GM12873 (cell line): Measurements from ENCODE around the gene MBIP.

Experiments
- TF ChIP-seq, protein P1 (sequence below): IDR thresholded peaks from 2 replicates; pipeline ENCODE4 v1.5.1; 2012; ENCODE audit warnings: low read depth, mild to moderate bottlenecking, moderate library complexity, low read length, control low read depth; ENCODE audit not compliant: insufficient read depth; ENCODE audit errors: missing control alignments

MBIP gene

GRCh38 chr14:36289954-36290353 is 30.5 kb downstream of the MBIP start:
- TF ChIP-seq, protein P1, sequence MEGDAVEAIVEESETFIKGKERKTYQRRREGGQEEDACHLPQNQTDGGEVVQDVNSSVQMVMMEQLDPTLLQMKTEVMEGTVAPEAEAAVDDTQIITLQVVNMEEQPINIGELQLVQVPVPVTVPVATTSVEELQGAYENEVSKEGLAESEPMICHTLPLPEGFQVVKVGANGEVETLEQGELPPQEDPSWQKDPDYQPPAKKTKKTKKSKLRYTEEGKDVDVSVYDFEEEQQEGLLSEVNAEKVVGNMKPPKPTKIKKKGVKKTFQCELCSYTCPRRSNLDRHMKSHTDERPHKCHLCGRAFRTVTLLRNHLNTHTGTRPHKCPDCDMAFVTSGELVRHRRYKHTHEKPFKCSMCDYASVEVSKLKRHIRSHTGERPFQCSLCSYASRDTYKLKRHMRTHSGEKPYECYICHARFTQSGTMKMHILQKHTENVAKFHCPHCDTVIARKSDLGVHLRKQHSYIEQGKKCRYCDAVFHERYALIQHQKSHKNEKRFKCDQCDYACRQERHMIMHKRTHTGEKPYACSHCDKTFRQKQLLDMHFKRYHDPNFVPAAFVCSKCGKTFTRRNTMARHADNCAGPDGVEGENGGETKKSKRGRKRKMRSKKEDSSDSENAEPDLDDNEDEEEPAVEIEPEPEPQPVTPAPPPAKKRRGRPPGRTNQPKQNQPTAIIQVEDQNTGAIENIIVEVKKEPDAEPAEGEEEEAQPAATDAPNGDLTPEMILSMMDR = no peak

DNA sequence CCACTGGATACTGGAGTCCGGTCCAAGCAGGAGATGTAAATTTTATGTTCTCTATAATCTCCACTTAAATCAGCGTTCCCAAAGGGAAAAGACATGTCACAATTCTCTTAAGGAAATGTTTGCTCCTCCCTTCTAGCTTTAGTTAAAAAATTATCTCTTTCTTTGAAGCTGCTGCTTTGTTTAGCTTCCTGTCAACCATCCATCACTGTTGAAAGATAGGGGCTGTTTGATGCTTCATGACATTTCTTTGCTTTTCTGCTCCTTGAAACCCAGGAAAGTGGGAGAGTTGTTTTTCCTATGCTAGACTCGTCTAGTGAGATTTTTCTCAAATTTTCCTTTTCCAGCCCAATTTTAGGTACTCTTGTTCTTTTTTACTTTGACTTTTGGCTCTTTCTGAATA is 31.9 kb downstream of the MBIP start:
- TF ChIP-seq, protein P1 = no peak

DNA sequence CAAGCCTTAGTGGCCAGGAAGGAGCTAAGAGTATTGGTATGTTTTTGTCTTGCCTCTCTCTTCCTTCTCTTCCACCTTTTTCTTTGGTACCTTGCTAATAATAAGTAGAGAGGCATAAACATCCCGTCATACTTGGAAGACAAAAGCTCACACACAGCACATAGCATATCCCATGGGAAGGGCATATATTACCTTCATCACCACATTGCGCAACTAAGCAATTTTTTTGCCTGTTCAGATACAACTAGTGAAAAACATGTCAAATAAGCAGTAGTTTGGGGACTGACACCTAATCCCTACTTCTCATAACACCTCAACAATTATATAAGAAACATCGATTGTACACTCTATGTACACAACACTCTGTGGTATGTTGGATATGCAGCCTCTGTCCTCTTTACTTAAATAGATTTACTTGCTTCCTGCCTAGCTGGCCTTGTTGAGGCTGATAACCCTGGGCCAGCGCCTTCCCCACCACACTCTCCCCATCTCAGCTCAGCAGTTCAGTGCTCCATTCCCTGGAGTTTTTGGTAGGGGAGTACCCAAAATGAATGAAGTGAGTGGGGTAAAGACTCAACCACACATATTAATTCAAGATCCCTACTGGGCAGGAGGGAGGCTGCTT is 35.4 kb downstream of the MBIP start:
- TF ChIP-seq, protein P1 = no peak

DNA sequence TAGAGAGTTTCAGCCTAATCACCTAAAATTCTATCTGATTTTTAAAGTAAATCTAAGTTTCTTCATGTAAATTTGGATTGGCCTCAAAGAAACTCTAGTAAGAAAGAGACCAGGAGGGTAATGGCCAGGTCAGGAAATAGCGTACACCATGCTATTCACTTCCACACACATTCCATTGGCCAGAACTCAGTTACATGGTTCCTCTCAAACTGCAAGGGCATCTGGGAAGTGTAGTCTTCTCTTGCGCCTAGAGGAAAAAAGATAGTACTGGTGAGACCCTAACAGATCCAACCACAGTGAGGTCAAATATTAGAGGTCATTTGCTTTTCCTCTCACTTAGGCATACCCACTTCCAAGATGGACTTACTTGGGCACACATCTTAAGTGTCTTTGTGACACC is 39.1 kb downstream of the MBIP start:
- TF ChIP-seq, protein P1 = no peak

GRCh38 chr14:36279306-36280190 is 40.9 kb downstream of the MBIP start:
- TF ChIP-seq, protein P1 = no peak

- TF ChIP-seq, protein P1 = no peak
Observed at GRCh38 chr14:36275741-36276140, 44.7 kb downstream of the MBIP start.
